Keratinocyte (primary cell): Measurements from ENCODE around the gene SEPHS1. TPM values are rescaled to one million over a fixed set of nuclear protein-coding genes. Genes with fewer than 3 reads are reported as not detected.

Experiments used
- DNase-seq: peaks from one replicate; pipeline ENCODE4 v3.0.0-alpha.2; 2011; ENCODE audit warnings: low read depth, missing footprints, low spot score
- FAIRE-seq: peaks from 2 replicates; lab custom pipeline; 2011; peaks lifted over from hg19 to GRCh38; lab: Jason Lieb, UNC
- H2AFZ ChIP-seq: 2 replicates; pipeline ENCODE4 v1.6.0; 2012; ENCODE audit warnings: low read length, control low read depth, inconsistent platforms; ENCODE audit not compliant: control insufficient read depth
- H3K27ac ChIP-seq: 2 replicates; pipeline ENCODE4 v1.5.1; 2011; ENCODE audit warnings: low read length; ENCODE audit not compliant: control insufficient read depth, insufficient read depth
- H3K27me3 ChIP-seq: 3 replicates; pipeline ENCODE4 v1.6.0; 2011; ENCODE audit warnings: low read length; ENCODE audit not compliant: control insufficient read depth, insufficient read depth; ENCODE audit errors: extremely low read depth
- H3K36me3 ChIP-seq, 2 experiments: 2 replicates in 1 of 2; 3 replicates in 1 of 2; pipeline ENCODE4 v1.5.1; 2011; ENCODE audit warnings: low read length in 2 of 2, mild to moderate bottlenecking in 1 of 2; ENCODE audit not compliant: control insufficient read depth in 2 of 2, insufficient read depth in 2 of 2; ENCODE audit errors: extremely low read depth in 1 of 2
- H3K4me1 ChIP-seq: 3 replicates; pipeline ENCODE4 v1.5.1; 2011; ENCODE audit warnings: low read length; ENCODE audit not compliant: control insufficient read depth, insufficient read depth; ENCODE audit errors: extremely low read depth
- H3K4me2 ChIP-seq: 3 replicates; pipeline ENCODE4 v1.6.0; 2011; ENCODE audit warnings: low read depth, low read length; ENCODE audit not compliant: control insufficient read depth, insufficient read depth; ENCODE audit errors: extremely low read depth
- H3K4me3 ChIP-seq, 3 experiments: fragments of 200-600 bp in 1 of 3; sonication (generic) in 1 of 3; 2 replicates in 2 of 3; 3 replicates in 1 of 3; pipeline ENCODE4 v1.5.1; 2011 to 2016; ENCODE audit warnings: low read length in 3 of 3, mild to moderate bottlenecking in 3 of 3, control low read depth in 2 of 3, inconsistent platforms in 1 of 3, low read depth in 1 of 3, mixed read lengths in 1 of 3, mixed run types in 1 of 3, moderate library complexity in 1 of 3; ENCODE audit not compliant: control insufficient read depth in 2 of 3, insufficient read depth in 2 of 3; ENCODE audit errors: extremely low read depth in 1 of 3
- H3K79me2 ChIP-seq: 2 replicates; pipeline ENCODE4 v1.6.0; 2012; ENCODE audit warnings: low read length; ENCODE audit not compliant: control insufficient read depth, insufficient read depth
- H3K9ac ChIP-seq: 3 replicates; pipeline ENCODE4 v1.6.0; 2011; ENCODE audit warnings: low read length; ENCODE audit not compliant: control insufficient read depth, insufficient read depth; ENCODE audit errors: extremely low read depth
- H3K9me1 ChIP-seq: 3 replicates; pipeline ENCODE4 v1.6.0; 2011; ENCODE audit warnings: low read length; ENCODE audit not compliant: control insufficient read depth, insufficient read depth; ENCODE audit errors: extremely low read depth
- H3K9me3 ChIP-seq: 2 replicates; pipeline ENCODE4 v1.5.1; 2012; ENCODE audit warnings: low read depth, low read length; ENCODE audit not compliant: control insufficient read depth
- H4K20me1 ChIP-seq: 3 replicates; pipeline ENCODE4 v1.6.0; 2011; ENCODE audit warnings: low read length; ENCODE audit not compliant: control insufficient read depth, insufficient read depth; ENCODE audit errors: extremely low read depth
- CTCF ChIP-seq, 3 experiments: IDR thresholded peaks in 1 of 3; conservative IDR thresholded peaks in 1 of 3; optimal IDR thresholded peaks in 1 of 3; 2 replicates in 2 of 3; 3 replicates in 1 of 3; pipeline versions ENCODE3 to v1.5.1; 2011; ENCODE audit warnings: low read length in 3 of 3, mild to moderate bottlenecking in 3 of 3, moderate library complexity in 2 of 3, control low read depth in 1 of 3, inconsistent platforms in 1 of 3; ENCODE audit not compliant: insufficient read depth in 2 of 3; ENCODE audit errors: extremely low read depth in 1 of 3
- EZH2 ChIP-seq: IDR thresholded peaks from one replicate; pipeline ENCODE4 v1.6.1; 2012; ENCODE audit warnings: inconsistent platforms, mild to moderate bottlenecking, low read length, moderate library complexity
- dilution Hi-C: fragments of 300-500 bp; cut with MboI; formaldehyde crosslinking; loops from one replicate; pipeline ENCODE4 v1.7.0; 2020; ENCODE audit warnings: low sequenced_read_pairs; ENCODE audit not compliant: extremely low pct_ligation_motif_present
- polyA plus RNA-seq, 5 experiments: library from polyadenylated mRNA; depleted of rRNA in 3 of 5; stranded (reverse) in 3 of 5; stranded (forward) in 1 of 5; unstranded in 1 of 5; fragments of >200 nt; gene quantifications; 1 replicate in 1 of 5; 2 replicates in 3 of 5; 3 replicates in 1 of 5; pipeline versions ENCODE4 v1.2.1 to v1.2.3, GENCODE V29; 2011 to 2012; ENCODE audit warnings: missing spikeins in 2 of 5, low read depth in 1 of 5, low replicate concordance in 1 of 5

Gene SEPHS1
- polyA plus RNA-seq, 1 donor (not counting 4 experiments of a cell fraction or from before 2014, with no cell fraction given) = 65.4 TPM

- H3K27me3 ChIP-seq = no peaks in the 10 kb centered on the region
- H3K27ac ChIP-seq = no peak overlapping the region
- H2AFZ ChIP-seq = no peak overlapping the region
- peaks cover 3% of the 10 kb centered on the region for H3K4me1 ChIP-seq
- no peak overlapping the region for H3K4me2 ChIP-seq
- no peaks in the 10 kb centered on the region for H4K20me1 ChIP-seq
- no peaks in the 10 kb centered on the region for H3K79me2 ChIP-seq
- no peak overlapping the region for H3K4me3 ChIP-seq
- FAIRE-seq = no peak
- dilution Hi-C loops = no loop called here
- no peaks in the 10 kb centered on the region for H3K9me3 ChIP-seq
- TF ChIP-seq CTCF (optimal IDR thresholded peaks at IDR 0.05 in 1 of 3, IDR thresholded peaks at IDR 0.05 in 1 of 3, conservative IDR thresholded peaks at IDR 0.05 in 1 of 3; ENCODE audit: extremely low read depth in 1 of 3, insufficient read depth in 2 of 3, low read length in 3 of 3) (no peak), EZH2 (no peak)
- peaks cover 0 to 5% of the 10 kb centered on the region in 2 experiments for H3K36me3 ChIP-seq
- no peak for DNase-seq
- no peaks in the 10 kb centered on the region for H3K9me1 ChIP-seq
- no peak overlapping the region for H3K9ac ChIP-seq
Measured at GRCh38 chr10:13315361-13315760, 32.7 kb downstream of the SEPHS1 start.

GRCh38 chr10:13311177-13311575, 36.9 kb downstream of the SEPHS1 start:
- Histone ChIP-seq H4K20me1 (no peaks in the 10 kb centered on the region), H3K36me3 (no peaks in the 10 kb centered on the region), H3K27ac (no peak overlapping the region), H3K9me3 (no peaks in the 10 kb centered on the region), H2AFZ (no peak overlapping the region), H3K9me1 (no peaks in the 10 kb centered on the region), H3K9ac (no peak overlapping the region), H3K4me3 (no peak overlapping the region), H3K27me3 (no peaks in the 10 kb centered on the region), H3K4me2 (no peak overlapping the region), H3K4me1 (no peaks in the 10 kb centered on the region), H3K79me2 (no peaks in the 10 kb centered on the region)
- no peak for FAIRE-seq
- DNase-seq = no peak
- dilution Hi-C loops = no loop called here
- no peak for TF ChIP-seq CTCF (optimal IDR thresholded peaks at IDR 0.05 in 1 of 3, IDR thresholded peaks at IDR 0.05 in 1 of 3, conservative IDR thresholded peaks at IDR 0.05 in 1 of 3; ENCODE audit: extremely low read depth in 1 of 3, insufficient read depth in 2 of 3, low read length in 3 of 3)
- TF ChIP-seq EZH2 = no peak
